ENCODE data around the gene ARL8A.
"Not testable (repeated sequence)": the region's sequence is repeated elsewhere in the genome, so short reads cannot be mapped to it uniquely, and the experiment has no call there.

Gene ARL8A

DNA sequence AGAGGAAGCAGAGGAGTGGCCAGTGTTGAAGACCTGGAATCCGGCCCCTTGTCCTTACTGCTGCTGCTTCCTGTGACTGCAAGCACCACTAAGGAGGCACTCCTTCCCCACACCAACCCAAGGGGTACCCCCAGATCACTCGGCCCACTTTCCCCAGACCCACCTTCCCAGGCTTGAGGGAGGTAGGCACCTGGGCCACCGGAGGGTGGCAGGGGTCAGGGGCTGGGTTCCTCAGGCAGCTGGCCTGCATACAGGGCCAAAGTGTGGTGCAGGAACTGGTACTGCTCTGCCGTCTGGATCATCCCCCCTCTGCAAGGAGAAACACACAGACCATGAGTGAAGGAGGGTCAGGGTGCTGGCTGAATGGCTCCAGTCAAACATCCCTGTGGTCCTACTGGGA is 3.9 kb upstream of the ARL8A start:
- Histone ChIP-seq H3K4me3 (ENCODE audit: insufficient read depth, low read depth, low read length, poor library complexity, severe bottlenecking) (no peak overlapping the region), H3K4me1 (ENCODE audit: control insufficient read depth, insufficient read depth, low read length, poor library complexity, severe bottlenecking) (peaks cover 14% of the 10 kb centered on the region), H3K27ac (ENCODE audit: insufficient read depth, low read length, poor library complexity, severe bottlenecking) (no peak overlapping the region), H3K9me3 (ENCODE audit: control insufficient read depth, low read length) (no peaks in the 10 kb centered on the region), H3K36me3 (ENCODE audit: control insufficient read depth, insufficient read depth, low read length) (peaks cover 64% of the 10 kb centered on the region), H3K27me3 (replicated peaks; ENCODE audit: control insufficient read depth, insufficient read depth, low read length, poor library complexity, severe bottlenecking) (no peaks in the 10 kb centered on the region)
- no peak for DNase-seq

DNA sequence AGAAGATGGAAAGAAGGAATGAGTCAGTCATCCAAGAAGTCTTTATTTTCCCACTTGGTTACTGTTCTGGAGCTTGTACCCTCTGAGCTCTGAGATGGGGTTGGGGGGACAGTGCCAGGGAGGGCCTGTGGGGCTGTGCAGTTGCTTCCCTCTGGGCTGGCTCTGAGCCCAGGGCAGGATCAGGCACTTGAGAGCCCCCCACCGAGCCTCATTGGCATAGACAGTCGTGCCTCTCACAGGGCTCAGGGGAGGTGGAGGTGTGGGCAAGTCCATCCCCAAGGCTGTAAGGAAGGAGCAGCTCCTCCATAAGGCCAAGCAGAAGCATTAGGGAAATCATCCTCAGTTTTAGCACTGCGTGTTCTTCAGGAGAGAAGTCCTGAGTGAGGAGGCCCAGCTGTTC is 2.5 kb upstream of the ARL8A start:
- Histone ChIP-seq H3K4me1 (ENCODE audit: control insufficient read depth, insufficient read depth, low read length, poor library complexity, severe bottlenecking) (peaks cover 26% of the 10 kb centered on the region), H3K27me3 (replicated peaks; ENCODE audit: control insufficient read depth, insufficient read depth, low read length, poor library complexity, severe bottlenecking) (no peaks in the 10 kb centered on the region), H3K9me3 (ENCODE audit: control insufficient read depth, low read length) (no peaks in the 10 kb centered on the region), H3K4me3 (ENCODE audit: insufficient read depth, low read depth, low read length, poor library complexity, severe bottlenecking) (no peak overlapping the region), H3K27ac (ENCODE audit: insufficient read depth, low read length, poor library complexity, severe bottlenecking) (no peak overlapping the region), H3K36me3 (ENCODE audit: control insufficient read depth, insufficient read depth, low read length) (peaks cover 50% of the 10 kb centered on the region)
- DNase-seq: no peak

DNA sequence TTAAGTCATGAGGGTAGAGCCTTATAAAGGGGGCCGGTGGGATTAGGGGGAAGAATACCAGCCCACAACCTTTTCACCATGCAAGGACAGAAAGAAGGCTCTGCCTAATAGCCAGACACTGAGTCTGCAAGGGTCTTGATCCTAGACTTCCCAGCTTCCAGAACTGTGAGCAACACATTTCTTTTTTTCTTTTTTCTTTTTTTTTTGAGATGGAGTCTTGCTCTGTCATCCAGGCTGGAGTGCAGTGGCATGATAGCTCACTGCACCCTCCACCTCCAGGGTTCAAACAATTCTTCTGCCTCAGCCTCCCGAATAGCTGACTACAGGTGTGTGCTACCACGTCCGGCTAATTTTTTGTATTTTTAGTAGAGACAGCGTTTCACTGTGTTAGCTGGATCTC is 1.7 kb upstream of the ARL8A start:
- peaks cover 43% of the 10 kb centered on the region for H3K36me3 ChIP-seq (ENCODE audit: control insufficient read depth, insufficient read depth, low read length)

GRCh38 chr1:202145744-202146140 is 1.2 kb upstream of the ARL8A start:
- Histone ChIP-seq H3K4me1 (ENCODE audit: control insufficient read depth, insufficient read depth, low read length, poor library complexity, severe bottlenecking) (peaks cover 26% of the 10 kb centered on the region), H3K36me3 (ENCODE audit: control insufficient read depth, insufficient read depth, low read length) (peaks cover 38% of the 10 kb centered on the region)
- not testable (repeated sequence) for H3K9me3 ChIP-seq (ENCODE audit: control insufficient read depth, low read length); DNase-seq; H3K27ac ChIP-seq (ENCODE audit: insufficient read depth, low read length, poor library complexity, severe bottlenecking); H3K27me3 ChIP-seq (replicated peaks; ENCODE audit: control insufficient read depth, insufficient read depth, low read length, poor library complexity, severe bottlenecking); H3K4me3 ChIP-seq (ENCODE audit: insufficient read depth, low read depth, low read length, poor library complexity, severe bottlenecking)

More for the DNA sequence above, 1.7 kb upstream of the ARL8A start:
- Histone ChIP-seq H3K27me3 (replicated peaks; ENCODE audit: control insufficient read depth, insufficient read depth, low read length, poor library complexity, severe bottlenecking) (no peaks in the 10 kb centered on the region), H3K4me3 (ENCODE audit: insufficient read depth, low read depth, low read length, poor library complexity, severe bottlenecking) (no peak overlapping the region), H3K4me1 (ENCODE audit: control insufficient read depth, insufficient read depth, low read length, poor library complexity, severe bottlenecking) (peaks cover 26% of the 10 kb centered on the region), H3K27ac (ENCODE audit: insufficient read depth, low read length, poor library complexity, severe bottlenecking) (no peak overlapping the region), H3K9me3 (ENCODE audit: control insufficient read depth, low read length) (no peaks in the 10 kb centered on the region)
- no peak for DNase-seq

DNA sequence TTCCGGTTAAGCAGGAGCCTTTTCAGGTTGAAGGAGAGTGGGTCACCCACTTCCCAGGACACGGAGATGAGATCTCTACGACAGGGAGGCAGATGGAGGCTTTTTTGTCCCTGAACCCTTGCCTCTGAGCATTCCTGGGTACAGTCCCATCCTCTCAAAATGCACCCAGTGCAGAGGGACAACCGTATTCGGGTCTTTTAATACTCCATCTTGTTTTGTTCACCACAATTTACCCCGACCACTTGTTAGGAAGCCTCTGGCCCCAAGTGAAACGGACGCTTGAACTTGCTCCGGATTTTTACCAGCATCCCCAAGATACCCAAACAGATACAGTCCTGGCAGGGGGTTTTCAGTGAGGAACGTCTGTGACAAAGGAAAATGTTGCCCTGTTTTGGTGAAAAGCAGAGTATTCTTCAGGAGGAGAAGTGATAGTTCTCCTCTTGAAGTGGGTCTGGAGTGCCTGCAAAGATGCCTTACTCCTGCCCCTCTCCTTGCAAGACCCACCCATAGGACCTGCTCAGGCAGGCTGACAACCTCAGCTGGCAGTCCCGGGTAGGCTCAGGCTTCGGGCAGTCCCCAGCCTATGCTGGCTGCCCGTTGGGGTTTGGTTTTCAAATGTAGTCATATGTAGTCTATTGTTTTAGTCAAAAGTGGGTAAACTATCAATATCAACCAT is 669 bp upstream of the ARL8A start:
- Histone ChIP-seq H3K36me3 (ENCODE audit: control insufficient read depth, insufficient read depth, low read length) (peaks cover 33% of the 10 kb centered on the region), H3K4me3 (ENCODE audit: insufficient read depth, low read depth, low read length, poor library complexity, severe bottlenecking) (peak overlapping the region; percentile 66), H3K4me1 (ENCODE audit: control insufficient read depth, insufficient read depth, low read length, poor library complexity, severe bottlenecking) (peaks cover 26% of the 10 kb centered on the region), H3K9me3 (ENCODE audit: control insufficient read depth, low read length) (no peaks in the 10 kb centered on the region), H3K27me3 (replicated peaks; ENCODE audit: control insufficient read depth, insufficient read depth, low read length, poor library complexity, severe bottlenecking) (no peaks in the 10 kb centered on the region), H3K27ac (ENCODE audit: insufficient read depth, low read length, poor library complexity, severe bottlenecking) (peak overlapping the region; percentile 78)
- no peak for DNase-seq

- peak in 1 of 3 donors; percentile 16 for DNase-seq
- peak overlapping the region; percentile 78 for H3K27ac ChIP-seq (ENCODE audit: insufficient read depth, low read length, poor library complexity, severe bottlenecking)
- H3K36me3 ChIP-seq (ENCODE audit: control insufficient read depth, insufficient read depth, low read length): peaks cover 21% of the 10 kb centered on the region
- H3K27me3 ChIP-seq (replicated peaks; ENCODE audit: control insufficient read depth, insufficient read depth, low read length, poor library complexity, severe bottlenecking): no peaks in the 10 kb centered on the region
- H3K4me1 ChIP-seq (ENCODE audit: control insufficient read depth, insufficient read depth, low read length, poor library complexity, severe bottlenecking): peaks cover 26% of the 10 kb centered on the region
- H3K4me3 ChIP-seq (ENCODE audit: insufficient read depth, low read depth, low read length, poor library complexity, severe bottlenecking): peak overlapping the region; percentile 91
- H3K9me3 ChIP-seq (ENCODE audit: control insufficient read depth, low read length): no peaks in the 10 kb centered on the region
Observed at GRCh38 chr1:202143768-202144401, 652 bp downstream of the ARL8A start.

- Histone ChIP-seq H3K27me3 (replicated peaks; ENCODE audit: control insufficient read depth, insufficient read depth, low read length, poor library complexity, severe bottlenecking) (no peaks in the 10 kb centered on the region), H3K27ac (ENCODE audit: insufficient read depth, low read length, poor library complexity, severe bottlenecking) (peak overlapping the region; percentile 78)
- DNase-seq: no peak
Observed at GRCh38 chr1:202143011-202143767, 1.3 kb downstream of the ARL8A start.

DNA sequence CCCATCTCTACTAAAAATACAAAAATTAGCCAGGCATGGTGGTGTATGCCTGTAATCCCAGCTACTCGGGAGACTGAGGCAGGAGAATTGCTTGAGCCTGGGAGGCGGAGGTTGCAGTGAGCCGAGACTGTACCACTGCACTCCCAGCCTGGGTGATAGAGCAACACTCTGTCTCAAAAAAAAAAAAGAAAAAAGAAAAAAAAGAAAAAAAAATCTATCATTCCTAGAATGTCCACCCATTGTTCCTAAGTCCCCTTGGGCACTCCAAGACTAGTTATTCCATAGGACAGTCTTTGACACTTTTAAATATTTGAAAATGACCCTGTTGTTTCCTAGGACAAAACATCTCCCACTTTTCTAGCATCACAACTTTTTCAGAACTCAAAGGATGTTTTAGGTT is 3.1 kb downstream of the ARL8A start:
- H3K27me3 ChIP-seq (replicated peaks; ENCODE audit: control insufficient read depth, insufficient read depth, low read length, poor library complexity, severe bottlenecking); H3K27ac ChIP-seq (ENCODE audit: insufficient read depth, low read length, poor library complexity, severe bottlenecking); H3K9me3 ChIP-seq (ENCODE audit: control insufficient read depth, low read length); DNase-seq; H3K4me3 ChIP-seq (ENCODE audit: insufficient read depth, low read depth, low read length, poor library complexity, severe bottlenecking): not testable (repeated sequence)
- Histone ChIP-seq H3K4me1 (ENCODE audit: control insufficient read depth, insufficient read depth, low read length, poor library complexity, severe bottlenecking) (peaks cover 26% of the 10 kb centered on the region), H3K36me3 (ENCODE audit: control insufficient read depth, insufficient read depth, low read length) (peaks cover 12% of the 10 kb centered on the region)

More at GRCh38 chr1:202143011-202143767, 1.3 kb downstream of the ARL8A start:
- H3K9me3 ChIP-seq (ENCODE audit: control insufficient read depth, low read length): no peaks in the 10 kb centered on the region
- H3K4me3 ChIP-seq (ENCODE audit: insufficient read depth, low read depth, low read length, poor library complexity, severe bottlenecking): peak overlapping the region; percentile 91
- peaks cover 26% of the 10 kb centered on the region for H3K4me1 ChIP-seq (ENCODE audit: control insufficient read depth, insufficient read depth, low read length, poor library complexity, severe bottlenecking)
- peaks cover 17% of the 10 kb centered on the region for H3K36me3 ChIP-seq (ENCODE audit: control insufficient read depth, insufficient read depth, low read length)

DNA sequence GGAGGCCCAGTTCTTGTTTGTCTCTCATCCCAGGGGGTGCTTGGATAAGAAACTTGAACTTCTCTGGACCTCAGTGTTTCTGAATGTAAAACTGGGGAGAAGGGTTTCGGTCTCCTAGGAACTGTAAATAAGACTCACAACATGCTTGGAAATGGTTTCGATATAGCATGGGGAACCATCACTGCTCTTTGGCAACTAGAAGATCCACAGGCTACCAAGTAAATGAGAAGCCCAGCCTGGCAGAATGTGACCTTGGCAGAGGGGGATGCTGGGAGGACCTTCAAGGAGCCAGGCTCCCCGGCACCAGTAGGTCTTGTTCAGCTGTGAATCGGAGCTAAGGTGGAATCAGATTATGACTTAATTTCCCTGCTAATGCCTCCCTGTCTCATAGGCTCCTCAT is 3.7 kb downstream of the ARL8A start:
- Histone ChIP-seq H3K4me3 (ENCODE audit: insufficient read depth, low read depth, low read length, poor library complexity, severe bottlenecking) (no peak overlapping the region), H3K4me1 (ENCODE audit: control insufficient read depth, insufficient read depth, low read length, poor library complexity, severe bottlenecking) (peaks cover 26% of the 10 kb centered on the region), H3K36me3 (ENCODE audit: control insufficient read depth, insufficient read depth, low read length) (peaks cover 13% of the 10 kb centered on the region), H3K9me3 (ENCODE audit: control insufficient read depth, low read length) (no peaks in the 10 kb centered on the region), H3K27me3 (replicated peaks; ENCODE audit: control insufficient read depth, insufficient read depth, low read length, poor library complexity, severe bottlenecking) (no peaks in the 10 kb centered on the region), H3K27ac (ENCODE audit: insufficient read depth, low read length, poor library complexity, severe bottlenecking) (no peak overlapping the region)
- no peak for DNase-seq

- Histone ChIP-seq H3K4me1 (ENCODE audit: control insufficient read depth, insufficient read depth, low read length, poor library complexity, severe bottlenecking) (peaks cover 6% of the 10 kb centered on the region), H3K27ac (ENCODE audit: insufficient read depth, low read length, poor library complexity, severe bottlenecking) (no peak overlapping the region), H3K9me3 (ENCODE audit: control insufficient read depth, low read length) (no peaks in the 10 kb centered on the region), H3K4me3 (ENCODE audit: insufficient read depth, low read depth, low read length, poor library complexity, severe bottlenecking) (no peak overlapping the region), H3K36me3 (ENCODE audit: control insufficient read depth, insufficient read depth, low read length) (peaks cover 51% of the 10 kb centered on the region), H3K27me3 (replicated peaks; ENCODE audit: control insufficient read depth, insufficient read depth, low read length, poor library complexity, severe bottlenecking) (no peaks in the 10 kb centered on the region)
- peak in 2 of 3 donors; percentile 9 to 34 for DNase-seq
Observed at GRCh38 chr1:202135221-202135721, 9.3 kb downstream of the ARL8A start.

Data from effector memory CD4-positive, alpha-beta T cell (primary cell).